Fibroblast of lung (primary cell): Measurements from ENCODE around the gene ATP8A2. TPM values are rescaled to one million over a fixed set of nuclear protein-coding genes. Genes with fewer than 3 reads are reported as not detected.
A peak's percentile ranks its signal among the peaks of the same experiment; 100 is the strongest.

ENCODE experiments used
- DNase-seq, 2 donors: peaks; one replicate each; pipeline versions ENCODE4 v3.0.0 to v3.0.0-alpha.2; 2010; ENCODE audit warnings: low read depth in 2 of 2
- H2AFZ ChIP-seq: 2 replicates; pipeline ENCODE4 v1.5.1; 2012; ENCODE audit warnings: low read length, control low read depth, inconsistent platforms
- H3K27ac ChIP-seq: 2 replicates; pipeline ENCODE4 v1.5.1; 2011; ENCODE audit warnings: low read length, control low read depth; ENCODE audit not compliant: insufficient read depth
- H3K27me3 ChIP-seq: 2 replicates; pipeline ENCODE4 v1.5.1; 2011; ENCODE audit warnings: mild to moderate bottlenecking, low read length; ENCODE audit not compliant: control insufficient read depth, insufficient read depth
- H3K36me3 ChIP-seq: 2 replicates; pipeline ENCODE4 v1.5.1; 2011; ENCODE audit warnings: low read length; ENCODE audit not compliant: control insufficient read depth, insufficient read depth
- H3K4me1 ChIP-seq: 2 replicates; pipeline ENCODE4 v1.5.1; 2011; ENCODE audit warnings: low read length; ENCODE audit not compliant: control insufficient read depth, insufficient read depth; ENCODE audit errors: extremely low read depth
- H3K4me2 ChIP-seq: 2 replicates; pipeline ENCODE4 v1.5.1; 2011; ENCODE audit warnings: low read length, control low read depth; ENCODE audit not compliant: insufficient read depth; ENCODE audit errors: extremely low read depth
- H3K4me3 ChIP-seq, 4 experiments: fragments of 200-600 bp in 1 of 4; sonication (generic) in 1 of 4; replicated peaks in 1 of 4; 2 replicates each; pipeline ENCODE4 v1.5.1; 2011 to 2016; ENCODE audit warnings: low read length in 4 of 4, low read depth in 3 of 4, mild to moderate bottlenecking in 3 of 4, control low read depth in 2 of 4, inconsistent platforms in 1 of 4, mixed read lengths in 1 of 4; ENCODE audit not compliant: insufficient read depth in 1 of 4; ENCODE audit errors: control extremely low read depth in 1 of 4
- H3K79me2 ChIP-seq: 2 replicates; pipeline ENCODE4 v1.5.1; 2012; ENCODE audit warnings: mild to moderate bottlenecking, low read length, inconsistent platforms; ENCODE audit not compliant: control insufficient read depth, insufficient read depth
- H3K9ac ChIP-seq: 2 replicates; pipeline ENCODE4 v1.5.1; 2011; ENCODE audit warnings: mild to moderate bottlenecking, low read length, control low read depth; ENCODE audit not compliant: insufficient read depth
- H3K9me3 ChIP-seq: 2 replicates; pipeline ENCODE4 v1.5.1; 2012; ENCODE audit warnings: low read depth, low read length; ENCODE audit not compliant: control insufficient read depth, insufficient read depth
- H4K20me1 ChIP-seq: 2 replicates; pipeline ENCODE4 v1.5.1; 2011; ENCODE audit warnings: low read length; ENCODE audit not compliant: control insufficient read depth, insufficient read depth; ENCODE audit errors: extremely low read depth
- CTCF ChIP-seq, 2 donors: IDR thresholded peaks in 1 of 2; conservative IDR thresholded peaks in 1 of 2; 1 replicate in 1 of 2; 2 replicates in 1 of 2; pipeline ENCODE4 v1.5.1; 2011 to 2012; ENCODE audit warnings: low read length in 2 of 2, control low read depth in 1 of 2, inconsistent platforms in 1 of 2, low read depth in 1 of 2, mild to moderate bottlenecking in 1 of 2
- EZH2 ChIP-seq: IDR thresholded peaks from 2 replicates; pipeline ENCODE4 v1.5.1; 2012; ENCODE audit warnings: low read length, control low read depth, mild to moderate bottlenecking; ENCODE audit errors: missing control alignments
- polyA plus RNA-seq, 2 donors: library from polyadenylated mRNA; depleted of rRNA in 1 of 2; stranded (reverse) in 1 of 2; unstranded in 1 of 2; fragments of >200 nt; gene quantifications; 2 replicates each; pipeline ENCODE4 v1.2.1, GENCODE V29; 2011 to 2012; ENCODE audit warnings: missing spikeins in 1 of 2
- total RNA-seq: library from RNA; depleted of rRNA; stranded (reverse); fragments of >200 nt; gene quantifications from 2 replicates; pipeline ENCODE4 v1.2.1, GENCODE V29; 2014

Gene ATP8A2
- total and polyA plus RNA-seq, 2 donors (not counting 1 experiment from before 2014, with no cell fraction given) = under 0.01 to 0.01 TPM

- Histone ChIP-seq H3K27ac (no peak overlapping the region), H3K4me2 (no peak overlapping the region)
Measured at GRCh38 chr13:25795277-25795676, 423.5 kb downstream of the ATP8A2 start.

GRCh38 chr13:25796474-25796873, 424.7 kb downstream of the ATP8A2 start:
- Histone ChIP-seq H3K4me1 (no peaks in the 10 kb centered on the region), H3K9ac (no peak overlapping the region), H3K9me3 (no peaks in the 10 kb centered on the region), H3K4me3 (no peak overlapping the region), H3K27me3 (no peaks in the 10 kb centered on the region), H3K4me2 (no peak overlapping the region), H2AFZ (no peak overlapping the region), H4K20me1 (no peaks in the 10 kb centered on the region), H3K36me3 (no peaks in the 10 kb centered on the region), H3K79me2 (no peaks in the 10 kb centered on the region), H3K27ac (no peak overlapping the region)
- TF ChIP-seq EZH2 = no peak
- TF ChIP-seq CTCF (conservative IDR thresholded peaks at IDR 0.05 in 1 of 2, IDR thresholded peaks at IDR 0.05 in 1 of 2; ENCODE audit: low read depth in 1 of 2, low read length in 2 of 2) = no peak
- peak in 1 of 2 donors; percentile 45 for DNase-seq

More at GRCh38 chr13:25795277-25795676, 423.5 kb downstream of the ATP8A2 start:
- no peak for DNase-seq
- Histone ChIP-seq H3K79me2 (no peaks in the 10 kb centered on the region), H3K36me3 (no peaks in the 10 kb centered on the region), H4K20me1 (no peaks in the 10 kb centered on the region), H3K9ac (no peak overlapping the region), H3K9me3 (no peaks in the 10 kb centered on the region), H3K4me3 (no peak overlapping the region), H3K27me3 (no peaks in the 10 kb centered on the region), H3K4me1 (no peaks in the 10 kb centered on the region), H2AFZ (no peak overlapping the region)
- TF ChIP-seq EZH2 = no peak
- no peak for TF ChIP-seq CTCF (conservative IDR thresholded peaks at IDR 0.05 in 1 of 2, IDR thresholded peaks at IDR 0.05 in 1 of 2; ENCODE audit: low read depth in 1 of 2, low read length in 2 of 2)

- Histone ChIP-seq H2AFZ (no peak overlapping the region), H3K4me2 (no peak overlapping the region), H3K4me3 (no peak overlapping the region), H3K36me3 (no peaks in the 10 kb centered on the region), H4K20me1 (no peaks in the 10 kb centered on the region), H3K27me3 (no peaks in the 10 kb centered on the region), H3K9me3 (no peaks in the 10 kb centered on the region), H3K79me2 (no peaks in the 10 kb centered on the region), H3K27ac (no peak overlapping the region), H3K9ac (no peak overlapping the region), H3K4me1 (no peaks in the 10 kb centered on the region)
- no peak for TF ChIP-seq CTCF (conservative IDR thresholded peaks at IDR 0.05 in 1 of 2, IDR thresholded peaks at IDR 0.05 in 1 of 2; ENCODE audit: low read depth in 1 of 2, low read length in 2 of 2)
- TF ChIP-seq EZH2 = no peak
- DNase-seq = no peak
Measured at GRCh38 chr13:25798998-25799397, 427.2 kb downstream of the ATP8A2 start.
